OCI-LY7 (cell line): ENCODE measurements around the gene PSMG3.

Experiments used
- EZH2phosphoT487 ChIP-seq: fragments of 200-600 bp; sonication (generic); IDR thresholded peaks from 2 replicates; pipeline ENCODE4 v1.6.1; 2018; ENCODE audit warnings: low read depth, borderline replicate concordance, mild to moderate bottlenecking, mixed run types, antibody characterized with exemption, low read length, moderate library complexity, mixed read lengths
- TF ChIP-seq, protein P1 (sequence below): fragments of 200-600 bp; sonication (generic); conservative IDR thresholded peaks from 2 replicates; pipeline ENCODE4 v1.5.1; 2014; ENCODE audit warnings: mild to moderate bottlenecking, antibody characterized with exemption, low read length, moderate library complexity, mixed read lengths

- TF ChIP-seq, protein P1, sequence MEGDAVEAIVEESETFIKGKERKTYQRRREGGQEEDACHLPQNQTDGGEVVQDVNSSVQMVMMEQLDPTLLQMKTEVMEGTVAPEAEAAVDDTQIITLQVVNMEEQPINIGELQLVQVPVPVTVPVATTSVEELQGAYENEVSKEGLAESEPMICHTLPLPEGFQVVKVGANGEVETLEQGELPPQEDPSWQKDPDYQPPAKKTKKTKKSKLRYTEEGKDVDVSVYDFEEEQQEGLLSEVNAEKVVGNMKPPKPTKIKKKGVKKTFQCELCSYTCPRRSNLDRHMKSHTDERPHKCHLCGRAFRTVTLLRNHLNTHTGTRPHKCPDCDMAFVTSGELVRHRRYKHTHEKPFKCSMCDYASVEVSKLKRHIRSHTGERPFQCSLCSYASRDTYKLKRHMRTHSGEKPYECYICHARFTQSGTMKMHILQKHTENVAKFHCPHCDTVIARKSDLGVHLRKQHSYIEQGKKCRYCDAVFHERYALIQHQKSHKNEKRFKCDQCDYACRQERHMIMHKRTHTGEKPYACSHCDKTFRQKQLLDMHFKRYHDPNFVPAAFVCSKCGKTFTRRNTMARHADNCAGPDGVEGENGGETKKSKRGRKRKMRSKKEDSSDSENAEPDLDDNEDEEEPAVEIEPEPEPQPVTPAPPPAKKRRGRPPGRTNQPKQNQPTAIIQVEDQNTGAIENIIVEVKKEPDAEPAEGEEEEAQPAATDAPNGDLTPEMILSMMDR: no peak
- no peak for TF ChIP-seq EZH2phosphoT487
Observed at GRCh38 chr7:1596181-1597043, 26.6 kb upstream of the PSMG3 start.
